ENCODE data around the gene SLC6A9. TPM values are rescaled to one million over a fixed set of nuclear protein-coding genes. Genes with fewer than 3 reads are reported as not detected.

SLC6A9 gene
- total and polyA plus RNA-seq, 2 experiments from 2014 or later: 14.4 to 20.0 TPM

- no peak overlapping the region; the same call in 2 of the 3 replicates for H3K4me3 Mint-ChIP-seq
- peaks cover 18% of the 10 kb centered on the region for H3F3A ChIP-seq (replicated peaks; ENCODE audit: low read depth)
- TF ChIP-seq ZNF114 (CRISPR knock-in tag; IDR thresholded peaks at IDR 0.05): no peak
- TF ChIP-seq CREB1 (CRISPR knock-in tag; IDR thresholded peaks at IDR 0.05; ENCODE audit: low read depth): no peak
- no peak for TF ChIP-seq POLR2AphosphoS5 (IDR thresholded peaks at IDR 0.05; ENCODE audit: low read depth)
- no peak for TF ChIP-seq STAT1 (IDR thresholded peaks at IDR 0.05; ENCODE audit: unreplicated experiment)
- no peak for TF ChIP-seq JUNB (IDR thresholded peaks at IDR 0.05; ENCODE audit: unreplicated experiment)
- TF ChIP-seq REST (IDR thresholded peaks at IDR 0.05; ENCODE audit: unreplicated experiment): no peak
- TF ChIP-seq EZH2phosphoT487 (IDR thresholded peaks at IDR 0.05; ENCODE audit: unreplicated experiment): no peak
- TF ChIP-seq ZNF331 (CRISPR knock-in tag; IDR thresholded peaks at IDR 0.05; ENCODE audit: low read depth): no peak
- TF ChIP-seq ZNF462 (CRISPR knock-in tag; IDR thresholded peaks at IDR 0.05): no peak
- TF ChIP-seq EZH2 (IDR thresholded peaks at IDR 0.05; ENCODE audit: low read depth, unreplicated experiment): no peak
- TF ChIP-seq NANOG (IDR thresholded peaks at IDR 0.05; ENCODE audit: borderline replicate concordance): no peak
- TF ChIP-seq ETS1 (IDR thresholded peaks at IDR 0.05): no peak
- TF ChIP-seq CTCF (conservative IDR thresholded peaks at IDR 0.05; ENCODE audit: low read depth in 2 of 2): no peak
- peaks cover 29% of the 10 kb centered on the region for H3K36me3 Mint-ChIP-seq (ENCODE audit: low read depth)
- DNase-seq (ENCODE audit: low spot score) (no peak), ATAC-seq (no peak)
- H3K27ac ChIP-seq (ENCODE audit: low read depth): no peak overlapping the region
- no peak overlapping the region for H3K4me3 ChIP-seq
- H3K27ac Mint-ChIP-seq: no peak overlapping the region
- H3K4me1 Mint-ChIP-seq: peaks cover 12% of the 10 kb centered on the region; the same call in 2 of the 3 replicates
- H2AFZ ChIP-seq: no peak overlapping the region
- no peak overlapping the region for H3K4me2 ChIP-seq
- H3K9me3 Mint-ChIP-seq: no peaks in the 10 kb centered on the region
- H3K9me2 ChIP-seq (ENCODE audit: insufficient read depth): no peaks in the 10 kb centered on the region
- peaks cover 31% of the 10 kb centered on the region for H3K27me3 Mint-ChIP-seq (ENCODE audit: insufficient read depth, low read depth, poor library complexity)
- H3K36me3 ChIP-seq (ENCODE audit: insufficient read depth): no peaks in the 10 kb centered on the region
- 0 out of 2 replicates have a peak, but pooled peaks cover 5% of the 10 kb centered on the region for H3K27me3 ChIP-seq (ENCODE audit: insufficient read depth)
- no peaks in the 10 kb centered on the region for H3K79me2 ChIP-seq (replicated peaks; ENCODE audit: insufficient read depth)
- H3K4me1 ChIP-seq (ENCODE audit: insufficient read depth): peaks cover 1% of the 10 kb centered on the region
- H4K20me1 ChIP-seq (replicated peaks; ENCODE audit: insufficient read depth): no peaks in the 10 kb centered on the region; the same call in 1 of the 2 replicates
These were observed 43.9 kb downstream of the SLC6A9 start for GRCh38 chr1:43987159-43987902.

Data from GM23338 (cell line).